Mucosa of descending colon (tissue), 3 donors: ENCODE measurements around the gene NMNAT2. TPM values are rescaled to one million over a fixed set of nuclear protein-coding genes. Genes with fewer than 3 reads are reported as not detected.

Experiments used
- ATAC-seq: fragments of 200-7000 bp; cut with Tn5 transposase; one replicate; pipeline ENCODE4 v1.9.1; 2020; ENCODE audit warnings: mild to moderate bottlenecking, moderate library complexity
- DNase-seq, 3 donors: peaks; one replicate each; pipeline ENCODE4 v3.0.0-alpha.2; 2020
- H3K36me3 ChIP-seq: fragments of 200-600 bp; one replicate; pipeline ENCODE4 v1.8.0; 2021; ENCODE audit warnings: low read depth, mild to moderate bottlenecking
- H3K4me1 ChIP-seq: fragments of 200-600 bp; one replicate; pipeline ENCODE4 v1.8.0; 2021; ENCODE audit warnings: low read depth, mild to moderate bottlenecking
- H3K4me3 ChIP-seq: fragments of 200-600 bp; one replicate; pipeline ENCODE4 v1.8.0; 2021; ENCODE audit warnings: mild to moderate bottlenecking
- H3K9me3 ChIP-seq: fragments of 200-600 bp; one replicate; pipeline ENCODE4 v1.8.0; 2021; ENCODE audit warnings: mild to moderate bottlenecking
- intact Hi-C, 2 donors: fragments of 100-400 bp; cut with DNase I in 1 of 2; cut with micrococcal nuclease in 1 of 2; formaldehyde crosslinking; loops; one replicate each; pipeline versions ENCODE4 v1.11.0 to v1.11.1; 2022; cut with DNase I, micrococcal nuclease
- total RNA-seq, 3 donors: library from RNA; stranded (reverse); fragmentation: NEBNext Ultra II Directional in 2 of 3; extraction: Animal tissue kit (Norgen Biotek cat#: 25700) in 2 of 3; gene quantifications; one replicate each; pipeline versions ENCODE4 v1.2.1 to v1.2.4, GENCODE V29; 2021 to 2023
- TF ChIP-seq, protein P1 (sequence below): fragments of 200-600 bp; IDR thresholded peaks from one replicate; pipeline ENCODE4 v1.8.0; 2022; ENCODE audit warnings: antibody characterized with exemption, mild to moderate bottlenecking
- donor health status: DM: no; HTN: no; CAD: no; lungs with moderate emphysema.
- donor health status: DM: no; HTN: no; CAD: no.
- donor health status: DM: no; HTN: yes; CAD: no.

The NMNAT2 gene
- total RNA-seq, 3 donors from 2014 or later, result 0.29 to 3.6 (median 0.87) TPM

DNA sequence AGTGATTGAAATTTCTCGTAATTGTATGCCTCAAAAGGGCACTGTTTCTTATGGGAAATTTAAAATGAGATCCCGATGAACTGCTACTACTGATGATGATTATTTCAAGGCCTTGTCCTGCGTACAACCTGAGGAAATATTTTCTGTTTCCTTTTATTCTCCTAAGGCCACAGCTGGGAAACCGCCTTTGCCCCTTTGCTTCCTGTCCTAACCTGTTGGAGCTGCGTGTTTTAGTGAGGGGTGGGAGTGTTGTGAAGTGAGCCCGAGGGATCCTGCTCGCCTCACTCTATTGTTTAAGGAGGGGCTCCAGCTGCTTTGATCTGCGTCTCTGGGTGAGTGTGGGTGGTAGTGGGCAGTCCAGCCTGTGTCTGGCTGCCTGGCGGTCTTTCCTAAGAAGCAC is 217.7 kb downstream of the NMNAT2 start:
- intact Hi-C loops, result no loop called here
- TF ChIP-seq, protein P1, sequence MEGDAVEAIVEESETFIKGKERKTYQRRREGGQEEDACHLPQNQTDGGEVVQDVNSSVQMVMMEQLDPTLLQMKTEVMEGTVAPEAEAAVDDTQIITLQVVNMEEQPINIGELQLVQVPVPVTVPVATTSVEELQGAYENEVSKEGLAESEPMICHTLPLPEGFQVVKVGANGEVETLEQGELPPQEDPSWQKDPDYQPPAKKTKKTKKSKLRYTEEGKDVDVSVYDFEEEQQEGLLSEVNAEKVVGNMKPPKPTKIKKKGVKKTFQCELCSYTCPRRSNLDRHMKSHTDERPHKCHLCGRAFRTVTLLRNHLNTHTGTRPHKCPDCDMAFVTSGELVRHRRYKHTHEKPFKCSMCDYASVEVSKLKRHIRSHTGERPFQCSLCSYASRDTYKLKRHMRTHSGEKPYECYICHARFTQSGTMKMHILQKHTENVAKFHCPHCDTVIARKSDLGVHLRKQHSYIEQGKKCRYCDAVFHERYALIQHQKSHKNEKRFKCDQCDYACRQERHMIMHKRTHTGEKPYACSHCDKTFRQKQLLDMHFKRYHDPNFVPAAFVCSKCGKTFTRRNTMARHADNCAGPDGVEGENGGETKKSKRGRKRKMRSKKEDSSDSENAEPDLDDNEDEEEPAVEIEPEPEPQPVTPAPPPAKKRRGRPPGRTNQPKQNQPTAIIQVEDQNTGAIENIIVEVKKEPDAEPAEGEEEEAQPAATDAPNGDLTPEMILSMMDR, result no peak

DNA sequence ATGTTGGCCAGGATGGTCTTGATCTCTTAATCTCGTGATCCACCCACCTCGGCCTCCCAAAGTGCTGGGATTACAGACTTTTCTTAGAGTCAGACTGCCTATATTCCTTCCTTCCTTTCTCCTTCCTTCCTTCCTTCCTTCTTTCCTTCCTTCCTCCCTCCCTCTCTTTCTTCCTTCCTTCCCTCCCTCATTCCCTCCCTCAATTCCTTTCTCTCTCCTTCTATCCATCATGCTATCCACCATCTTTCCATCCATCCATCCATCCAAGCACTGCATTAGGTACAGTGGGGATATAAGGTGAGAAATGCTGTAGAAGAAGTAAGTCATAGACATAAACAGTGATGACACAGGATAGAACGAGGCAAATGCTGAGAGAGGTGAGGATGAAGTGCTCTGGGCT is 218.9 kb downstream of the NMNAT2 start:
- DNase-seq (no peak), ATAC-seq (no peak)
- TF ChIP-seq, protein P1, result no peak
- Histone ChIP-seq H3K9me3 (no peaks in the 10 kb centered on the region), H3K4me1 (peaks cover 4% of the 10 kb centered on the region), H3K4me3 (no peak overlapping the region), H3K36me3 (no peaks in the 10 kb centered on the region)
- intact Hi-C loops, result no loop called here

More for the DNA sequence above, 217.7 kb downstream of the NMNAT2 start:
- Histone ChIP-seq H3K4me3 (no peak overlapping the region), H3K36me3 (no peaks in the 10 kb centered on the region), H3K4me1 (no peaks in the 10 kb centered on the region), H3K9me3 (no peaks in the 10 kb centered on the region)
- DNase-seq (no peak), ATAC-seq (no peak)

DNA sequence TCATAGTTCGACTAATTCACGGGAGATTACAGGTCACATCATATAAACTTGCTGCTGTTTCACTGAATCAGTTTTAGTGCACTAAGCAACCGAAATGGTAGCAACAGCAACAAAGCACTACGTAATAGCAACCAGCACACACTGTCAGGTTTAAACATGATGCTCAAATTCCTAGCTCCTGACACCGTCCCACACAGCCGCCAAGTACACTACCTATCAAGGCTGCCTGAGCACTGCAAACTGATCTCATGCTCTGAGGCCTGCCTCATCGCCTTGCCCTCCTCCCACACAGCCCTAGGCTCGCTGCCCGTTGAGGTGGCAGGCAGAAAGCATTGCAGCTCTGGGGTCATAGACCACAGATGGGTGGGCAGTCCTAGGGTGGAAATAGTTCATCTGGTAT is 219.7 kb downstream of the NMNAT2 start:
- DNase-seq (no peak), ATAC-seq (peak; percentile 14)

More for the DNA sequence above, 219.7 kb downstream of the NMNAT2 start:
- no peak overlapping the region for H3K4me3 ChIP-seq
- H3K4me1 ChIP-seq, result peaks cover 4% of the 10 kb centered on the region
- no peaks in the 10 kb centered on the region for H3K36me3 ChIP-seq
- H3K9me3 ChIP-seq, result no peaks in the 10 kb centered on the region
- TF ChIP-seq, protein P1, result no peak
- intact Hi-C loops, result no loop called here

Other genes with a start within 250 kb of the NMNAT2 start
- 10 to 100 TPM; 16.3 to 36.9 (median 31.0) TPM for gene LAMC2, start 232.1 kb downstream of the NMNAT2 start, total RNA-seq
- gene SMG7, start 54.1 kb upstream of the NMNAT2 start, total RNA-seq, result 10 to 100 TPM; 62.7 to 69.9 (median 66.4) TPM
- gene NCF2, start 172.1 kb upstream of the NMNAT2 start, total RNA-seq, result 1 to 10 TPM; 2.0 to 8.9 (median 8.3) TPM
- gene ARPC5, start 217.4 kb upstream of the NMNAT2 start, total RNA-seq, result 100 to 1,000 TPM; 101 to 158 (median 123) TPM
- under 1 TPM in 1 of 3 donors, not detected in 2; 0.55 TPM for gene APOBEC4, start 234.9 kb upstream of the NMNAT2 start, total RNA-seq